BE2C (cell line): ENCODE results near the gene AQP10.
"Not testable (repeated sequence)": the region's sequence is repeated elsewhere in the genome, so short reads cannot be mapped to it uniquely, and the experiment has no call there.

Experiments used
- DNase-seq: peaks from one replicate; pipeline ENCODE4 v3.0.0-alpha.2; 2020
- H3K27me3 ChIP-seq: fragments of 250-450 bp; sonication (Bioruptor Pico); 2 replicates; pipeline ENCODE4 v1.5.1; 2020; ENCODE audit warnings: mild to moderate bottlenecking
- H3K36me3 ChIP-seq: fragments of 250-450 bp; sonication (Bioruptor Pico); 2 replicates; pipeline ENCODE4 v1.5.1; 2020; ENCODE audit warnings: mild to moderate bottlenecking
- H3K4me1 ChIP-seq: fragments of 250-450 bp; sonication (Bioruptor Pico); 2 replicates; pipeline ENCODE4 v1.5.1; 2020
- H3K4me3 ChIP-seq: 2 replicates; pipeline ENCODE4 v1.5.1; 2011; ENCODE audit warnings: low read depth, low read length
- H3K9me3 ChIP-seq: fragments of 250-450 bp; sonication (Bioruptor Pico); 2 replicates; pipeline ENCODE4 v1.5.1; 2020
- TF ChIP-seq, protein P1 (sequence below): IDR thresholded peaks from 2 replicates; pipeline ENCODE4 v1.5.1; 2012; ENCODE audit warnings: mild to moderate bottlenecking, low read depth, low read length

AQP10 gene

DNA sequence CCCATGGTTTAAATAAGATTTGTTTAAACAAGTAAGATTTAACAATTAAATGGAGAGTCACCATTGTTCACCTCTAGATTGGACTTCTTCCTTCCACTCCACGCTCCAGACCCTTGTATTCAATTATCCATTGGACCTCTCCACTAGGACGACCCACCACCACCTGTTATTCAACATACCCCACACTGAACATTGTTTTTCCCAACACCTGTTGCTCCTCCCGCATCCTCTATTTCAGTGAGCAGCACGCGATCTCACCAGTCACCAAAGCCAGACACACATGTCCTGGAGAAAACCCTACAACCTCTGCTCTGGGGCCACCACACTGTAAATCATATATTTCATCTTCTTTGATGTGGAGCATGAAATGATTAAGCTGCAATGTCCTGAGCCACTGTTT lies 33.1 kb downstream of the AQP10 start:
- Histone ChIP-seq H3K9me3 (no peaks in the 10 kb centered on the region), H3K36me3 (peaks cover 5% of the 10 kb centered on the region), H3K27me3 (no peaks in the 10 kb centered on the region), H3K4me3 (no peak overlapping the region), H3K4me1 (peaks cover 2% of the 10 kb centered on the region; the same call in 1 of the 2 replicates)
- DNase-seq: no peak
- TF ChIP-seq, protein P1, sequence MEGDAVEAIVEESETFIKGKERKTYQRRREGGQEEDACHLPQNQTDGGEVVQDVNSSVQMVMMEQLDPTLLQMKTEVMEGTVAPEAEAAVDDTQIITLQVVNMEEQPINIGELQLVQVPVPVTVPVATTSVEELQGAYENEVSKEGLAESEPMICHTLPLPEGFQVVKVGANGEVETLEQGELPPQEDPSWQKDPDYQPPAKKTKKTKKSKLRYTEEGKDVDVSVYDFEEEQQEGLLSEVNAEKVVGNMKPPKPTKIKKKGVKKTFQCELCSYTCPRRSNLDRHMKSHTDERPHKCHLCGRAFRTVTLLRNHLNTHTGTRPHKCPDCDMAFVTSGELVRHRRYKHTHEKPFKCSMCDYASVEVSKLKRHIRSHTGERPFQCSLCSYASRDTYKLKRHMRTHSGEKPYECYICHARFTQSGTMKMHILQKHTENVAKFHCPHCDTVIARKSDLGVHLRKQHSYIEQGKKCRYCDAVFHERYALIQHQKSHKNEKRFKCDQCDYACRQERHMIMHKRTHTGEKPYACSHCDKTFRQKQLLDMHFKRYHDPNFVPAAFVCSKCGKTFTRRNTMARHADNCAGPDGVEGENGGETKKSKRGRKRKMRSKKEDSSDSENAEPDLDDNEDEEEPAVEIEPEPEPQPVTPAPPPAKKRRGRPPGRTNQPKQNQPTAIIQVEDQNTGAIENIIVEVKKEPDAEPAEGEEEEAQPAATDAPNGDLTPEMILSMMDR: no peak

DNA sequence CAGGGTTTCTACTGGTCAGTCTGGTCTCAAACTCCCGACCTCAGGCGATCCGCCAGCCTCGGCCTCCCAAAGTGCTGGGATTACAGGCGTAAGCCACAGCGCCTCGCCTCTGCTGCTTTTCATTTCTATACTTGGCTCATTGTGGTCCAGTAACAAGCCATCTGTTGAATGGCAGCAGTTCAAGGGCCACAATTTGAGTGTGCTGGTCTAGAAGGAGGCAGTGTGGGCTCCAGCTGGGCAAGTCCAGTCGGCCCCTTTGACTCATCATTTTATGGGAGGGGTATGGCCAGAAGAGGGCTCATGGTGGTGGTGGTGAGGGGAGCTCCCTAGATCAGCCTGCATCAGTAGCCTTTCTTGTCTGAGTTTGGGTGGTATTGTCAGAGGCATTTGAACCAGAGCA lies 37.6 kb downstream of the AQP10 start:
- peaks cover under 1% of the 10 kb centered on the region; the same call in 1 of the 2 replicates for H3K4me1 ChIP-seq
- H3K4me3 ChIP-seq: no peak overlapping the region
- no peak for DNase-seq
- H3K9me3 ChIP-seq: no peaks in the 10 kb centered on the region
- no peaks in the 10 kb centered on the region for H3K27me3 ChIP-seq
- TF ChIP-seq, protein P1: no peak
- H3K36me3 ChIP-seq: no peaks in the 10 kb centered on the region

DNA sequence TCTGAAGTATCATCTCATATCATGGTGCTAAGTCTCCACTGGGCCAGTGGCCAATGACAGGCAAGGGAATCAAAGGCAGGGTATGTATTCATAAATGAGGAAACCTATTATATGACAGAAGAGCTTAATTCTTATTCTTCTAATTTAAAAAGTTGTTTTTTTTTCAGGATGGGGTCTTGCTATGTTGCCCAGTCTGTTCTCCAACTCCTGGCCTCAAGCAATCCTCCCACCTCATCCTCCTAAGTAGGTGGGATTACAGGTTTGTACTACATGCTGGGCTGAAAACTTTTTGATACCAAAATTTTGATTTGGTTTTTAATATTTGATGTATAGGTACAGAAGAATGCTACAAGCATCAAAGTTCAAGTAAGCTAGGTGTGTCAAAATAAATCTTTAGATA lies 39.4 kb downstream of the AQP10 start:
- TF ChIP-seq, protein P1: no peak
- Histone ChIP-seq H3K4me1 (no peaks in the 10 kb centered on the region), H3K27me3 (no peaks in the 10 kb centered on the region), H3K4me3 (no peak overlapping the region), H3K9me3 (no peaks in the 10 kb centered on the region), H3K36me3 (no peaks in the 10 kb centered on the region)
- no peak for DNase-seq

DNA sequence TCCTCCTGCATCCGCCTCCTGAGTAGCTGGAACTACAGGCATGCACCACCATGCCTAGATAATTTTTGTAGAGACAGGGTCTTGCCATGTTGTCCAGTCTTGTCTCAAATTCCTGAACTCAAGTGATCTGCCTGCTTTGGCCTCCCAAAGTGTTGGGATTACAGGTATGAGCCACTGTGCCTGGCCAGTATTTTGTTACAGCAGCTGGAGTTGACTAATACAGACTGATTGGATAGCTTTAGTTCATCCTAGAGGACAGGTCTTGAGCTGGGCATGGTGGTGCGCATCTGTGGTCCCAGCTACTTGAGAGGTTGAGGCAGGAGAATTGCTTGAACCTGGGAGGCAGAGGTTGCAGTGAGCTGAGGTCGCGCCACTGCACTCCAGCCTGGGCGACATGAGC lies 40.0 kb downstream of the AQP10 start:
- H3K9me3 ChIP-seq, H3K4me3 ChIP-seq, DNase-seq, H3K4me1 ChIP-seq, H3K36me3 ChIP-seq, H3K27me3 ChIP-seq: not testable (repeated sequence)

DNA sequence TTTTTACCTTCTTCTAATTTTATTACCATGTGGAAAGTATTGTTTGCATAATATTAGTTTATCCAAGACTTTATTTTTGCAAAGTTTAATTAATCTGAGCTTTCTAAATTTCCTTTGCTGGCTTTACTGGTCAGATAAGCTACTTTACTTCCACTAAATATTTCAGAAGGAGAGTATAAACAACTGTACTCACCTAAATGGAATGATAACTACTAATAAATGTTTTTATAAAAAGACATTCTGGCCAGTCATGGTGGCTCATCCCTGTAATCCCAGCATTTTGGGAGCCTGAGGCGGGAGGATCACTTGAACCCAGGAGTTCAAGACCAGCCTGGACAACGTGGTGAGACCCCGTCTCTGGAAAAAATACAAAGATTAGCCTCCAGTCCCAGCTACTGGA lies 40.5 kb downstream of the AQP10 start:
- Histone ChIP-seq H3K36me3 (no peaks in the 10 kb centered on the region), H3K27me3 (no peaks in the 10 kb centered on the region), H3K9me3 (no peaks in the 10 kb centered on the region), H3K4me3 (no peak overlapping the region), H3K4me1 (no peaks in the 10 kb centered on the region)
- no peak for DNase-seq
- TF ChIP-seq, protein P1: no peak

DNA sequence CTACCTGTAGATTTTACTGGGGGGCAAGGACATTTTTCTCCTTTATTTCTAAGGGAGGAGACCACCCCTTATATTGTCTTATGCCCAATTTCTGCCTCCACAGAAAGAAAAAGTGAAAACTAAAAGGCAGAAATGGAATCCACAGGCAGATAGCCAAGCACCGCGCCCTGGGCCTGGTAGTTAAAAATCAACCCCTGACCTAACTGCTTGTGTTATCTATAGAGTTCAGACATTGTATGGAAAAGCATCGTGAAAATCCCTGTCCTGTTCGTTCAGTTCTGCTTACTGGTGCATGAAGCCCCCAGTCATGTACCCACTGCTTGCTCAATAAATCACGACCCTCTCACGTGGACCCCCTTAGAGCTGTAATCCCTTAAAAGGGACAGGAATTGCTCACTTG lies 50.5 kb downstream of the AQP10 start:
- Histone ChIP-seq H3K4me3 (no peak overlapping the region), H3K4me1 (no peaks in the 10 kb centered on the region), H3K9me3 (no peaks in the 10 kb centered on the region), H3K36me3 (no peaks in the 10 kb centered on the region), H3K27me3 (no peaks in the 10 kb centered on the region)
- no peak for DNase-seq
- TF ChIP-seq, protein P1: no peak

DNA sequence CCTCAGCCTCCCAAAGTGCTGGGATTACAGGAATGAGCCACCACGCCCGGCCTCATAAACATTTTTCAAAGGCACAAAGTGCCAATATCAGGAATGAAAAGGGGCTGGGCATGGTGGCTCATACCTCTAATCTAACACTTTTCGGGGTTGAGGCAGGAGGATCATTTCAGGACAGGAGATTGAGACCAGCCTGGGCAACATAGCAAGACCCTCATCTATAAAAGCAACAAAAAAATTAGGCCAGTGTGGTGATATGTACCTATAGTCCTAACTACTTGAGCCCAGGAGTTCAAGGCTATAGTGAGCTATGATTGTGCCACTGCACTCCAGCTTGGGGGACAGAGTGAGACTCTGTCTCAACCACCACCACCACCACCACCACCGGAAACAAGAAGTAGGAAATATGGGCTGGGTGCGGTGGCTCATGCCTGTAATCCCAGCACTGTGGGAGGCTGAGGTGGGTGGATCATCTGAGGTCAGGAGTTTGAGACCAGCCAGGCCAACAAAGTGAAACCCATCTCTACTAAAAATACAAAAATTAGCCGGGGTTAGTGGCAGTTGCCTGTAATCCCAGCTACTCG lies 53.0 kb downstream of the AQP10 start:
- H3K4me1 ChIP-seq, H3K4me3 ChIP-seq, DNase-seq, H3K36me3 ChIP-seq, H3K9me3 ChIP-seq, H3K27me3 ChIP-seq: not testable (repeated sequence)
